ENCODE measurements around the gene AFDN.

AFDN gene

GRCh38 chr6:167807756-167808155, 19.0 kb upstream of the AFDN start:
- intact Hi-C loops (cut with DNase I; ENCODE audit: low total_unique reads) = no loop called here
- H3K9me3 ChIP-seq = no peaks in the 10 kb centered on the region
- H3K4me1 ChIP-seq = no peaks in the 10 kb centered on the region
- no peak for TF ChIP-seq CTCF (IDR thresholded peaks at IDR 0.05)
- H3K27me3 ChIP-seq = peaks cover 0 to 17% of the 10 kb centered on the region in 2 donors
- no peak for DNase-seq
- no peaks in the 10 kb centered on the region for H3K36me3 ChIP-seq
- no peak overlapping the region for H3K27ac ChIP-seq
- H3K4me3 ChIP-seq = no peak overlapping the region

DNA sequence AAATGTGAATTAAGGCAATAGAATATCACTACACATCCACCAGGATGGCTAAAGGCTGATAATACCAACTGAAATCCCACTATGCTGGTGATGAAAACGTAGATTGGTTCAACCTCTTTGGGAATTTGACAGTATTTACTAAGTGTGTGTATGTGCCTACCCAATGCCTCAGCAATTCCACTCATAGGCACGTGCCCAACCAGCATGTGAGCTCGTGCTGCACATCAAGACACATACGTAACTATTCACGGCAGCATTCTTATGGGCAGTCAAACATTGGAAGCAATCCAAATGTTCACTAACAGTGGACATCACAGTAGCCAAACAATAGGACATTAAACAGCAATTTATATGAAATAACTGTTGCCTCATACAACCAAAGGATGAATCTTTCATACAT, 15.7 kb upstream of the AFDN start:
- Histone ChIP-seq H3K9me3 (no peaks in the 10 kb centered on the region), H3K4me3 (no peak overlapping the region), H3K4me1 (no peaks in the 10 kb centered on the region), H3K27ac (no peak overlapping the region), H3K36me3 (no peaks in the 10 kb centered on the region), H3K27me3 (peaks cover 0 to 5% of the 10 kb centered on the region in 2 donors)
- no peak for TF ChIP-seq CTCF (IDR thresholded peaks at IDR 0.05)
- no peak for DNase-seq
- intact Hi-C loops (cut with DNase I; ENCODE audit: low total_unique reads) = no loop called here

DNA sequence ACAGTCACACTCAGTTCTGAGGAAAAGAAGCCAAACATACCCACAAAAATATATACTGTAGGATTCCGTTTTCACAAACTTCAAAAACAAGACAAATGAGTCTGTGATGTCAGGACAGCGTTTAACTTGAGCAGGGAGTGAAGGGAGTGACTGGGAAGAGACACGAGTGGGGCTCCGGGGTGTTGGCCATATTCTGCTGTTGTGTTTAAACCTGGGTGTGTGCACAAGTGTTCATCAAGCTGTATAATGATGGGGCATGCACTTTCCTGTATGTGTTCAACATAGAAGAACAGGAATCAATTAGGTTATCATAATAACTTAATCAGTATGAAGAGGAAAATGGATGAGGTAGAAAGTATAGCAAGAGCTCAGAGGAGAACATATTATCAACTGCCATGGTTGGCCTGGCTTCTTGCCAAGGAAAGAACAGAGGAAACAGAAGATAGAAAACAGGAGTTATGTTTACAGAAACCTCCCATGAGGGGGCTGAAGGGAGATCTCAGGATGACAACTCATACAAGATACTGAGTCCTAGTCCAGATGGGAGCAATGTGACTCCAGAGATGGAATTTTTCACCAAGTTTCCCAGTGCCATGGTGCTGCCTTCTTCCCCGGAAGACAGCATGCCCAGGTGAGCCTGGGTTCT, 15.1 kb upstream of the AFDN start:
- Histone ChIP-seq H3K27ac (no peak overlapping the region), H3K4me1 (no peaks in the 10 kb centered on the region), H3K27me3 (peaks cover 0 to 5% of the 10 kb centered on the region in 2 donors), H3K9me3 (no peaks in the 10 kb centered on the region), H3K4me3 (no peak overlapping the region), H3K36me3 (no peaks in the 10 kb centered on the region)
- DNase-seq = no peak
- TF ChIP-seq CTCF (IDR thresholded peaks at IDR 0.05) = no peak
- intact Hi-C loops (cut with DNase I; ENCODE audit: low total_unique reads) = no loop called here

- Histone ChIP-seq H3K36me3 (no peaks in the 10 kb centered on the region), H3K4me1 (no peaks in the 10 kb centered on the region), H3K9me3 (no peaks in the 10 kb centered on the region), H3K27ac (no peak overlapping the region), H3K4me3 (no peak overlapping the region), H3K27me3 (peaks cover 0 to 5% of the 10 kb centered on the region in 2 donors)
- no peak for DNase-seq
- intact Hi-C loops (cut with DNase I; ENCODE audit: low total_unique reads) = no loop called here
- no peak for TF ChIP-seq CTCF (IDR thresholded peaks at IDR 0.05)
Observed at GRCh38 chr6:167812088-167812487, 14.6 kb upstream of the AFDN start.

DNA sequence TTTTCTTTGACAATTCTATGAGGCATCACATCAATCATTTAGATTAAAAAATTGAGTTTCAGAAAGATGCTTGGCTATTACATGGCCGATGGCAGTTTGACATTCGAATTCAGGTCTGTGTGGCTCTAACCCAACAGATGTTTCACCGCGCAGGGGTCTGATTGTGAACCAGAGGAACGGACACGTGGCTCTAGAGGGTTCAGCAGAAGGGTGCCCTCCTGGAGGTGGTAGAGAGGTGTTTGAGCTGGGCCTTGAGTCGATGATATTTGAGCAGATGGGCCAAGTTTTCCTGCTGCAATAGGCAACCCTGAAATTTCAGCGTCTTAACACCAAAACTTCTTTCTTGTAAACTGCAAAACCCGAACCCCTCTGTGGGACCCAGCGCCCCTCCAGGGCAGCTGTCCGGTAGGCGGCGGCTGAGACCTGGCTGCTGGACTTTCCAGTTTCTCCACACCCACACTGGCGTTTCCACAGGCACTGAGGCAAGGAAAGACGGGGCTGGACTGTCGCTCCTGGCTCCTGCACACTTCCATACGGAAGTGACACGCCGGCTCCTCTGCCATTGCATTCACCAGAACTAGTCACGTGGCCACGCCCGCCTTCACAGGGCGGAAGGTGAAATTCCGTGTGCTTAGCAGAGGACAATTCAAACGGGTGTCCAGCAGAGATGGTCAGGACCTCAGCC, 11.3 kb upstream of the AFDN start:
- no peak for DNase-seq
- H3K4me3 ChIP-seq = no peak overlapping the region

More for the DNA sequence above, 11.3 kb upstream of the AFDN start:
- Histone ChIP-seq H3K27me3 (peaks cover 0 to 3% of the 10 kb centered on the region in 2 donors), H3K27ac (no peak overlapping the region), H3K9me3 (no peaks in the 10 kb centered on the region), H3K36me3 (no peaks in the 10 kb centered on the region), H3K4me1 (no peaks in the 10 kb centered on the region)
- intact Hi-C loops (cut with DNase I; ENCODE audit: low total_unique reads) = no loop called here
- TF ChIP-seq CTCF (IDR thresholded peaks at IDR 0.05) = no peak
